HG03175 (cell line): Measurements from ENCODE around the gene UBD.

Source experiments
- ATAC-seq: cut with Tn5 transposase; IDR thresholded peaks from one replicate; pipeline ENCODE4 v1.9.1; 2021; ENCODE audit warnings: mild to moderate bottlenecking, moderate library complexity; ENCODE audit not compliant: unreplicated experiment

Gene UBD

DNA sequence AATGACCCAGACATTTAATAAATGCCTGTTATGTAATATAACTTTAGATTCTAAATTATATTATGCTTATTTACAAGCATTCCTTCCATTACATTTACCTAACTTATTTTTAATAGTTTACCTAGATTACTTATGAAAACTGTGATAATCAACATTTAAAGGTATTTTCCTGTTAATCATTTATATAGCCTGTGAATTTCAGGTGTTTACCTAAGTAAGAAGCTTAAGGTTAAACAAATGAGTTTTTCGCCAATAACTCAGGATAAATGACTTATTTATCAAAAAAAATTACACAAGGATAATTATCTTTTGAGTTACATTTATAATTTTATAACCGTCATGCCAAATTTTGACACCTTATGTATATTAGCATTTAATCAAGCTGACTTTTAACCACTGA is 35.5 kb downstream of the UBD start:
- no peak for ATAC-seq

- ATAC-seq = no peak
Measured at GRCh38 chr6:29522227-29522626, 37.3 kb downstream of the UBD start.

DNA sequence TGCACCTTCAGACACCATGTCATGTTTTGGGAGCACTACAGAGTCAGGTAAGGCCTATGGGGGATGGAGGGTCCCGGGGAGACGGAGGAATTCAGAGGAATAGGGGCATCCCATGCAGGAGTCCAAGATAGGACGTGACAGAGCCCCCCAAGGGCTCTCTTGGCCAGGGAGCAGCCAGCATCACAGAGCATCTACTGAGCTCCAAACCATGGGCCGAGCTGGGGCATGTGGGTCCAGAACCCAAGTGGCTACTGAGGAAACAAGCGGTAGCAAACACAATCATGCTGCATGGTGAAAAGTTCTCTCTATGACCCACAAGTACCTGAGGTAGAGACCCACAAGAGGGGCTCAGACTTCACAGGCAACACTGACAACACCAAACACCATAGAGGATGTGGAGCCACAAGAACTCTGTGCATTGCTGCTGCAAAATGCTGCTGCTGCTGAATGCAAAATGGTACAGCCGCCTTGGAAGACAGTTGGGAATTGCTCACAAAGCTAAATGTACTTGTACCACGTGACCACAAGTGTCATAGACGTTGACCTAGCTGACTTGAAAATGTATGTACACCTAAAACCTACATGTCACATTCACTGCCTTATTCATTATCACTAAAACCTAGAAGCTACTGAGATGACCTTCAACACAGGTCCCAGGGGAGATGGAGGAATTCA is 38.4 kb downstream of the UBD start:
- ATAC-seq = no peak

DNA sequence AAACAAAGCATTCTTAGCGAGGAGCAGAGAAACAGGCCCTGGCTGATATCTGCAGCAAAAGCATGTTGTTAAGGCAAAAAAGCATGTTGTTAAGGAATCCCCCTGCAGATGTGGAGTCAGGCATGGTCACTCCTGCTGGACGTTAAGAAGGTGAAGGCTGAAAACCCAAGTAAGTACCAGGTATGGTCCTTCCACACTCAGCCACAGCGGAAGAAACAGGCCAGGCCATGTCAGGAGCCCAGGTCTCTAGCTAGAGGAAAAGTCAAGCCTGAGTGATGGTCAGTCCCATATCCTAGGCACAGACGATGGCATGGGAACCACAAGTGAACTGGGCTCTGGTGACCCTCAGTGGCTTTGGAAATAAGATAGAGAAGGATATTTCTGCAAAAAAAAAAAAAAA is 39.3 kb downstream of the UBD start:
- no peak for ATAC-seq

GRCh38 chr6:29519291-29520010 is 40.1 kb downstream of the UBD start:
- ATAC-seq = no peak

GRCh38 chr6:29517728-29518440 is 41.6 kb downstream of the UBD start:
- no peak for ATAC-seq

- no peak for ATAC-seq
Measured at GRCh38 chr6:29517245-29517644, 42.3 kb downstream of the UBD start.

DNA sequence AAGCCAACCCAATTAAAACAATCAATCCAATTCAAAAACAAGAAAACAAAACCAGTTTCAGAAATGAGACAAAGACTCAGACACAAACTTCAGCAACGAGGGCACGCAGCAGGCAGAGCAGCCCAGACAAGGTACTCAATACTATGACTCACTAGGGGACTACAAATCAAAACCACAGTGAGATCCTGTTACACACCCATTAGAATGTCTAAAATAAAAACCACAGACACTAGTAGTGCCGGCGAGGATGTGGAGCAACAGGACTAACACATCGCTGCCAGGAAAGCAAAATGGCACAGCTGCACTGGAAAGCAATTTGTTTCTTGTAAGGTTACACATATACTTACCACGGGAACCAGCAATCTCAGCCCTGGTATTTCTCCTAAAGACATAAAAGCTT is 43.4 kb downstream of the UBD start:
- no peak for ATAC-seq

DNA sequence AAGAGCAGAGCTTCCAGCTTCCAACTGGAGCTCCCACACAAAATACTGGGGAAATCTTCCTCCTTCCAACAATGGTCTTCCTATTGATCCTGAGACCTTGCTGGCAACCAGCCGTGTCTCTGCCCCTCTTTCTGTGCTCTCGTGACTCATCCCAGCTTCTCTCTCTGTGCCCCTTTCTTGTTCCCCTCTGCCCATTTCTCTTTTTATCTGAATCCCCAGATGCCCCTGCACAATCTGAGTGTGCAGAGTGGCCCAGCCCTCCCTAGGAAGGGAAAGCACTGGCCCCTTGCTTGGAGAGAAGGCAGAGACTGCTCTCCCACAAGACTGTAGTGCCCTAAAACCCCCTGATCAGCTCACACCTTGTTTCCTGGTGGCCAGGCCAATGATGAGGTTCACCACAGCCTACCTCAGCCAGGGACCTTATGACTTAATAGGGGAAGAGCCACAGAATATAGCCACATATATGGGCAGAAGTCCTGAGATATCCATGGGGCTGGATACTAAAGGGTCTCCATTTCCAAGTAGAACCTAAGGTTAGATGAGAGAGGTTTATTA is 48.7 kb downstream of the UBD start:
- ATAC-seq = no peak

DNA sequence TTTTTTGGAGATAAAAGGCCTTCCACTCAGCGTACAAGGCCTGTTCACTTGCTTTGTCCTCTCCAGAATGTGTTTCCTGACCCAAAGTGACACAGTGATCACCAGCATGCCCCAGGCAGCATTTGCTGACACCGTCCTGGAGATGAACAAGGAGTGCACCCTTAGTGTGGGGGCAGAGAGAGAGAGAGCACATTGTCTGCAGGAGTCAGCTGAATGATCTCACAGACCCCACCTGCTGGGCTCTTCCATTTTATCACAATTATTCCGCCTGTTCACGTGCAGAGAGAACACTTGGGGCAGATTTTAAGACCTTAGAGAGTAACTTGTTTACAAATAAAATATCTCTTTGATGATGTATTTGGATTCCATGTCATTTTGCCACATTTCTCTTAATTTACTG is 49.3 kb downstream of the UBD start:
- no peak for ATAC-seq

DNA sequence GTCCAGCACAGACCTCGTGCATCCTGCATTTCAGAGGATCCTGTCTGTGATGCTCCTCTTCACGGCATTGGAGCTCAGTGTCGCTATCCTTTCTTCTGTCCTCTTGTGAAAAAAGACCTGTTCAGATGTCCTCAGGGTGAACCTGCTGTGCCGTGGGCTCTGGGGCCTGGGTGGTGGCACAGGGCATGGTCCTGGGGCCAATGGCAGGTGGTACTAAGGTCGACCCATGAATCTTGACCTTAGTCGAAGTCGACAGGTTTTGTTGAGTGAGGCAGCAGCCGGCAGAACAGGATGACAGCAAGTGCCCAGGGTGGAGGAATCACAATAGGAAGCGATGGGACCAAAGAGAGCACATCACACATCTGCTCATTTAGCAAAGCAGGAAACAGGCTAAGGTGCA is 49.8 kb downstream of the UBD start:
- ATAC-seq = no peak

- ATAC-seq = no peak
Measured at GRCh38 chr6:29509239-29509638, 50.3 kb downstream of the UBD start.

DNA sequence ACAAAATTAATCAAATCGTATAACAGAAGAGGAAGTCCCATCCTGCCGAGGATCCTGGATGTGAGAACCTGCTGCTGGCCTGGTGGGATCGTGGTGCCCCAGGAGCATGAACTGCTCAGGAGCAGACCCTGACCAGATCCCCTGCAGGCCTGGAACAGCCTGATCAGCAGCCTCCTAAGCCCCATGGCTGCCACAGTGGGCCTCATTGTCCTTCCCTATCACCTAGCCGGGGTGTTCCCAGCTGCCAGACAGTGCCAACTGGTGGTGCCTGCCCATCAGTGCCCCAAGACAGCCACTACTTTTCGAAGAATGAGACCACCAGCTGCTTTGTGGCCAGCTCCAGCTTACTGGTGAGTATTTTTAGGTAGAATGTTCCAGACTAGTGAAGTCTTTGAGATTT is 52.2 kb downstream of the UBD start:
- ATAC-seq = no peak

DNA sequence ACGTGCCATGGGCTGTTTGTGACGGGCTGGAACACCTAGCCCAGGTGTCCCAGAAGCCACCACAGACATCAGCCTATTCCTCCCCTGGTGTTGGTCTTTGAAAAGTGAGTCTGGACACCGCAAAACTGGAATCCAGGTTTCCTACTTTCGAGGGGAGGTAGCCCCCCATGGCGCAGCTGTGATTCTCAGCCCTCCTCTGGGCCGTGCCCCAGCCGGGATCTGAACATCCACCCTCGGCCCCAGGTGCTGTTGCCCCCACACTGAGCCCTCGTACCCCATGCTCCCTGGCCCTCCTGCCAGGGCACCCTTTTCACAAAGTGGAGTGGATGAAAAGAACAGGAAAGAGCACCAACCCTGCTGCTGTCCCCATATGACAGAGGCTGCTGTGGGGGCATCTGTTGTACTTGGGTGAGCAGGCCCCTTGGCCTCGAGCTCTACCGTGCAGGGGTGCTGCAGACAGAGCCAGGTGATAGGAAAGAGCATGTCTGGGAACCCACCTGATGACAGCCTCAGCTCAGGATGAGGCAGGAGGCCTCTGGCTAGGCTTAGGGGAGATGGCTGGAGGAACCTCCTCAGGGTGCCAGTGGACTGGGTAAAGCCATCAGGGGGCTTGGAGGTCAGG is 53.0 kb downstream of the UBD start:
- ATAC-seq = no peak

DNA sequence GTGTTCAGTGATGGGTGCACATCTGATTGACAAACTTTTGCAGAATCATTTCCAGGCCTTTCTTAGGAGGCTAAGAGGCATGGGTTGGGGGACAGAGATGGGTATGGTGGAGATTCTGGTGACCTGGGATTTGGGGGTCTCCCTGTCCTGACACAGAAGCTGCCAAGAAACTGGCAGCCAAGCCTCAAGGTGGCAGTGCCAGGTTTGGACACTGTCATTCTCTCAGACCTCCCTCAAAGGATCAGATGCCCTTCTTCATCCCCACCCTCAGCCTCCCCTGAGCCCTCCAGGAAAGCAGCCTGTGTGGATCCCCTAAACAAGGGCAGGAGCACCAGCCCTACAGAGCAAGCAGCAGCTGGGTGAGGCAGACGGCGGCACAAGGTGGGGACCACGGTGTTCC is 53.7 kb downstream of the UBD start:
- no peak for ATAC-seq
